Urinary bladder (tissue), 4 donors: Measurements from ENCODE around the gene LPIN1. TPM values are rescaled to one million over a fixed set of nuclear protein-coding genes. Genes with fewer than 3 reads are reported as not detected.
"Not testable (repeated sequence)": the region's sequence is repeated elsewhere in the genome, so short reads cannot be mapped to it uniquely, and the experiment has no call there.

Experiments used
- DNase-seq: peaks from one replicate; pipeline ENCODE4 v3.0.0-alpha.2; 2015; ENCODE audit errors: extremely low spot score
- H3K27ac ChIP-seq: one replicate; pipeline ENCODE4 v1.5.1; 2013; ENCODE audit warnings: low read depth, mild to moderate bottlenecking, moderate library complexity
- H3K36me3 ChIP-seq: one replicate; pipeline ENCODE4 v1.6.1; 2013; ENCODE audit warnings: mild to moderate bottlenecking, moderate library complexity; ENCODE audit not compliant: insufficient read depth
- H3K4me1 ChIP-seq: one replicate; pipeline ENCODE4 v1.6.1; 2013; ENCODE audit warnings: mild to moderate bottlenecking, moderate library complexity; ENCODE audit not compliant: insufficient read depth
- H3K4me3 ChIP-seq: one replicate; pipeline ENCODE4 v1.5.1; 2013; ENCODE audit warnings: low read depth, low read length
- WGBS: extraction: QIAGEN DNeasy Blood & Tissue Kit; methylation state at CpG from one replicate; pipeline ENCODE4 v1.1.7; 2013; 5-methylcytosine and 5-hydroxymethylcytosine counted together
- polyA plus RNA-seq: library from polyadenylated mRNA; stranded (reverse); fragments of 200-250 nt; gene quantifications from one replicate; pipeline ENCODE4 v1.2.3, GENCODE V29; 2013
- total RNA-seq: library from RNA; depleted of rRNA; stranded (reverse); fragments of >200 nt; gene quantifications from one replicate; pipeline ENCODE4 v1.2.3, GENCODE V29; 2014
- donor health status: healthy with polysubstance abuse.
- donor health status: healthy.

LPIN1 gene
- total and polyA plus RNA-seq, 2 donors, result 27.3 to 34.1 TPM

DNA sequence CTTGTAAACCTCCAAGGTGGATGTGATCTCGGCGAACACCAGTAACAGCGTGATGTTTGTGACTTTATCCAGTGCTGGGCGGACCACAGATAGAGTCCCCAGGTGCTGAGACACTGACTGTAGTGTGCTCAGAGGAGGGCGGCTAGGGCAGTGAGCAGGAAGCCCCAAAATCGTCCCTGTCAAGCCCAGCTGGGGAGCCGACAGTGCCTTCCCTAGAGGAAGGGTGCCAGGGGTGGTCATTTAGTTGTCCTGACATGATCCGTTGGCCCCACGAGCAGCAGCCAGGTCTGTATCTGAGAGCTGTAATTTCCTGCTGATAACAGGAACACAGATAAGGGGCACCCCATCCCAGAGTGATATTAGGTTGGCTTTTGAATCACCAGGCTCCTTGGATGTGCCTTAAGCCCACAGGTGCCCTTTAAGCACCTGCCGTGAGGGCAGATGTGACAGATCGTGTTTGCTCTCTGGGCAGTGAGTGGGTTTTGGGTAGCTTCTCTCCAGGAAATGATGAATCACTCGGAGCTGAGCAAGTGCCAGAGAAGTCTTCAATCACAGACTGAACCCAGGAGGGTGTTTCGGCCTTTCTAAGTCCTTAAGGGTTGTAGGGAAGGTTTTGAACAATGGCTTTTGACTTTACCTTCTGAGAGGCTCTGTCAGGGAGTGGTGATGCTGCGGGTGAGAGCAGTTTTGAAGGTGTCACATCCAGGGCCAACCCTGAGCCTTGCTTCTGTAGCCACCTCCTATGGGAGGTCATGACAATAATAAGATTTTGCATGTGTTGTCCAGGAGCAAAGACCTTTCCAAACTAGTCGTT, 7.7 kb downstream of the LPIN1 start:
- H3K4me3 ChIP-seq, result no peak overlapping the region
- H3K4me1 ChIP-seq, result no peaks in the 10 kb centered on the region
- H3K36me3 ChIP-seq, result no peaks in the 10 kb centered on the region
- H3K27ac ChIP-seq, result no peak overlapping the region
- no peak for DNase-seq
- WGBS, result 45% methylated on average over 15 of the region's 15 CpGs

DNA sequence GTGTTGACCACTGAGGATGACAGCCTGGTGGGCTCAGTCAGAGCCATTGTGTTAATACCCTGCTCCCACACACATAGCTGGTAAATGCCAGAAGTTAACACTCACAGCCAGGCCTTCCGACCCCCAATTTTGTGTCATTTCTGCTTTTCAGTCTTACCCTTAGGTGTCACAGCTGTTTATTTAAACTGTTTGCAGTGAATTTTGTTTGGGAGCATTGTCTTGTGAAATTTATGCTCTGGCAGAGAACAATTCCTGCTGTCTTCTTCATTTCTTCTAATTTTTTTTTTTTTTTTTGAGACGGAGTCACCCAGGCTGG, 8.2 kb downstream of the LPIN1 start:
- Histone ChIP-seq H3K27ac (no peak overlapping the region), H3K36me3 (no peaks in the 10 kb centered on the region), H3K4me1 (no peaks in the 10 kb centered on the region), H3K4me3 (no peak overlapping the region)
- DNase-seq, result no peak
- 68% methylated on average over 2 of the region's 2 CpGs for WGBS

DNA sequence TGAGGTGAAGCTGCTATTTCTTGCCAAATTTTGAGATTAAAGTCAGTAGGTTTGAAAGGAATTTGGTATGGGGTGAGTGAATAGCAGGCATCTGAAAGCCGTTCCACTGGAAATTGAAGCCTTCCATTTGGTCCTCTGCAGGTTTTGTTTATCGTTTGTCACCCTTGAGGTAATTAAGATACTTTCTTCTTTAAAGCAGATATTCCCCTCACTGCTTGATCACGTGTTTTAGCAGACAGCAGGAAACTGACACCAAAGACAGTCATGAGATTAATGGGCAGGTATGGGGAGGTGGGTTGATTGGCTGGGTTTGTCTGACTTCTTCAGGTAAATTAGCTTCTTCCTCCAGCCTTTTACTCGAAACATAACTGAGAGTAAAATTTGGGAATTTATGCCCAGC, 10.7 kb downstream of the LPIN1 start:
- H3K4me3 ChIP-seq, result no peak overlapping the region
- H3K36me3 ChIP-seq, result no peaks in the 10 kb centered on the region
- H3K4me1 ChIP-seq, result no peaks in the 10 kb centered on the region
- no peak overlapping the region for H3K27ac ChIP-seq
- WGBS, result 70% methylated on average over 4 of the region's 4 CpGs
- DNase-seq, result no peak

DNA sequence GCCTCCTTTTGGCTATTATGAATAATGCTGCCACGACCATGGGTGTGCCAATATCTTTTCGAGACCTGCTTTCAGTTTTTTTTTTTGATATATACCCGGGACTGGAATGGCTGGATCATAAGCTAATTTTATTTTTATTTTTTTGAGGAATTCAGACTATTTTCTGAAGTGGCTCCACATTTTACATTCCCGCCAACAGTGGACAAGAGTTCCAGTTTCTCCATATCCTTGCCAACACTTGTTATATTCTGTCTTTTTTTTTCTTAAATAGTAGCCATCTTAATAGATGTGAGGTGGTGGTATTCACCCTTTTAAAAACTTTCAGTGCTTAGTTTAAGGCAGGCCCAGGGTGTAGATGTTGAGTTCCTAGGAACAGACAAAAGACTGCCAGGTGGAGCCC, 11.8 kb downstream of the LPIN1 start:
- Histone ChIP-seq H3K4me3 (no peak overlapping the region), H3K36me3 (no peaks in the 10 kb centered on the region), H3K27ac (no peak overlapping the region), H3K4me1 (no peaks in the 10 kb centered on the region)
- WGBS, result 96% methylated on average over 4 of the region's 4 CpGs
- no peak for DNase-seq

DNA sequence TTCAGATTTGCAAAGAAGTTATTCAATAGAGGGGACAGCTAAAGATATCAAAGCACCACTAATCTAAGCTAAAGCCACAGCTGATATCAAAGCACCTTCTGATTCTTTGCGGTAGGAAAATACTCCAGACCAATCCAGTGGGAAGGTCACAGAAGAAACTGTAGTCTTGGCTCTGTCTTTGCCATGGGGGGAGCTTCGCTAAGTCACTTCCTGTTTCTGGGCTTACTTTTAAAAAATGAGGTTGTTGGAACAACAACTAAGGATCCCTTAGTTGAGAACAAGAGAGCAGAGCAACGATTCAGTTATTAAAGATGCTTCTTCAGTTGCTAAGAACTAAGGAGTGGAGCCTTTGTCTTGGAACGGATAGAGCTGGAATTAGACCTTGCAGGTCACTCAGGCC, 12.2 kb downstream of the LPIN1 start:
- WGBS, result 78% methylated on average over 4 of the region's 4 CpGs
- Histone ChIP-seq H3K27ac (no peak overlapping the region), H3K4me3 (no peak overlapping the region), H3K36me3 (no peaks in the 10 kb centered on the region), H3K4me1 (no peaks in the 10 kb centered on the region)
- DNase-seq, result no peak

DNA sequence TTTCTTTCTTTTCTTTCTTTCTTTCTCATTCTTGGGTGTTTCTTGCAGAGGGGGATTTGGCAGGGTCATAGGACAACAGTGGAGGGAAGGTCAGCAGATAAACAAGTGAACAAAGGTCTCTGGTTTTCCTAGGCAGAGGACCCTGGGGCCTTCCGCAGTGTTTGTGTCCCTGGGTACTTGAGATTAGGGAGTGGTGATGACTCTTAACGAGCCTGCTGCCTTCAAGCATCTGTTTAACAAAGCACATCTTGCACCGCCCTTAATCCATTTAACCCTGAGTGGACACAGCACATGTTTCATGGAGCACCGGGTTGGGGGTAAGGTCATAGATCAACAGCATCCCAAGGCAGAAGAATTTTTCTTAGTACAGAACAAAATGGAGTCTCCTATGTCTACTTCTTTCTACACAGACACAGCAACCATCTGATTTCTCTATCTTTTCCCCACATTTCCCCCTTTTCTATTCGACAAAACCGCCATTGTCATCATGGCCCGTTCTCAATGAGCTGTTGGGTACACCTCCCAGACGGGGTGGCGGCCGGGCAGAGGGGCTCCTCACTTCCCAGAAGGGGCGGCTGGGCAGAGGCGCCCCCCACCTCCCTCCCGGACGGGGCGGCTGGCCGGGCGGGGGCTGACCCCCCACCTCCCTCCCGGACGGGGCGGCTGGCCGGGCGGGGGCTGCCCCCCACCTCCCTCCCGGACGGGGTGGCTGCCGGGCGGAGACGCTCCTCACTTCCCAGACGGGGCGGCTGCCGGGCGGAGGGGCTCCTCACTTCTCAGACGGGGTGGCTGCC, 12.9 kb downstream of the LPIN1 start:
- not testable (repeated sequence) for H3K27ac ChIP-seq, DNase-seq, H3K36me3 ChIP-seq, H3K4me3 ChIP-seq, H3K4me1 ChIP-seq
- WGBS, result 93% methylated on average over 27 of the region's 32 CpGs

DNA sequence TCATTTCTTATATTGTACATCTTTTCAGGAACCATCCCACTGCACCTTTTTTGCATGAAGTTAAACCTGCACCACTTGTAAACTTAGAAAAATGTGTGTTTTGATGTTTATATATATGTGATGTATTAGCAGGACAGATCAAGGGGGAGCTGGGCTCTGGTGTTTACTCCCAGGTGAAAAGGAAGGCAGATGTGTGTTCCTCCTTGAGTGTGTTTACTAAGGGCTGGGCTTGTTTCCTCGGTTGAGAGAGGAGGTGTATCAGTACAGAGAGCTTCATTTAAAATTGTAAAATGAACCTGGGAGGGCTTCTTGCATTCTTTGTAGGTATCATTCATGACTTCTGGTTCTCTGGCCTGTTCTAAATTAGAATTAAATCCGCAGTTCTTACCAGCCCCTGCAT, 14.8 kb downstream of the LPIN1 start:
- no peak overlapping the region for H3K27ac ChIP-seq
- H3K36me3 ChIP-seq, result no peaks in the 10 kb centered on the region
- WGBS, result 69% methylated on average over 2 of the region's 2 CpGs
- DNase-seq, result no peak
- no peak overlapping the region for H3K4me3 ChIP-seq
- no peaks in the 10 kb centered on the region for H3K4me1 ChIP-seq

DNA sequence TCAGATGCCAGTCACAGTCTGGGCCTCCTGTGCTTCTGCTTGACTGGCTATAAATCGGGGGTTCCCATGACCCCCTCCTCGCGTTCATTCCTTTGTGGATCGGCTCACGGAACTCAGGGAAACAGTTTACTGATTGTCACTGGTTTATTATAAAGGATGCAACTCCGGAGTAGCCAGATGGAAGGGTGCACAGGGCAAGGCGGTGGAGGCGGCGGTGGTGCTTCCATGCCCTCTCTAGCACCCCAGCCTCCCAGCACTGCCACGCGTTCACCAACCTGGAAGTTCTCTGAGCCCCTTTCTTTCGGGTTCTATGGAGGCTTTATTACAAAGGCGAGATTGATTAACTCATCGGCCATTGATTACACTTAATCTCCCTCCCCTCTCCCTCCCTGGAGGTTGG, 15.6 kb downstream of the LPIN1 start:
- no peaks in the 10 kb centered on the region for H3K36me3 ChIP-seq
- DNase-seq, result no peak
- H3K4me1 ChIP-seq, result no peaks in the 10 kb centered on the region
- no peak overlapping the region for H3K27ac ChIP-seq
- no peak overlapping the region for H3K4me3 ChIP-seq
- 86% methylated on average over 14 of the region's 14 CpGs for WGBS

DNA sequence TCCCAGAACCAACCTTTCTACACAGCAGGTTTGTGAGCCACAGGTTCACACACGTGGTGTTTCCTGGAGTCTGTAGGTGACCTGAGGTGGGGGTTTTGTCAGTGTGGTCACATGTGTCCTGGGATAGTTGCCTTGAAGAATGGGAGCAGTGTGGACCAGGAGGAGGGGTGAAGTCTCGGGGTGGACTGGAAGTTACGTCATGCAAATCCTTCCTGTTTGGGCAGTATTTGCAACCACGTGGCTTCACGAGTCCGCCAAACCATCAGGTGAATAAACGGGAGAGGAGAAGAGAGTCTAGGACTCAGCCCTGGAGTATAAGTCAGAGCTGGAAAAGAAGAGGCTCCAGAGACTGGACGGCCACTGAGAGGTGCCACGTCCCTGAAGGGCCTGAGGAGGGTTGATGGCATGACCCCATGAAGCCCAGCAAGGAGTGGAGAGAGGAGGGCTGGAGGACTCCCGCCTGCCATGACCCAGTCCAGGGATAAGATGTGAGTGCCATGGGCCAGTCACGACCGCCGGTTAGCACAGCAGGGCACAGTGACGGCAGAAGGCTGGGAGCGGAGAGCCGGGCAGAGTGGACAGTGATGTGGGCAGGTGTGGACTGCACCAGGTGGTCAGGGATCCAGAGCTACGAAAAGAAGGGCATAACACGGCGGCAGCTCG, 16.5 kb downstream of the LPIN1 start:
- DNase-seq, result no peak
- Histone ChIP-seq H3K27ac (no peak overlapping the region), H3K36me3 (no peaks in the 10 kb centered on the region), H3K4me3 (no peak overlapping the region), H3K4me1 (no peaks in the 10 kb centered on the region)
- WGBS, result 87% methylated on average over 20 of the region's 20 CpGs

DNA sequence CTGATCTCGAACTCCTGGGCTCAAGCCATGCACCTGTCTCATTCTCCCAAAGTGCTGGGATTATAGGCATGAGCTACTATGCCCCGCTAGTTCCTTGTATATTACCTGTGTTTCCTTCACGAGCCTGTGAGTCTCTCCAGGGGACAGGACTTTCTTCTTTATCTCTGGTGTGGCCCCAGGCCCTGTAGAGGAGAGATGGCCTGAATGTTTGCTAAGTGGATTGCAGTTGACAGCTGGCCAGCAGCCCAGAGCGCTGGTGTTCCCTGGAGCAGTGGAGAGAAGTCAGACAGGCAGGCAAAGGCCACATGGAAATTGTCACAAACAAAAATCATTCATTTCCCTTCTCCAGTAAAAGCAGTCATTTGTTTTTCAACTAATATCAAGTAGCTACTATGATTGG, 17.9 kb downstream of the LPIN1 start:
- no peak overlapping the region for H3K27ac ChIP-seq
- no peak for DNase-seq
- H3K36me3 ChIP-seq, result no peaks in the 10 kb centered on the region
- 73% methylated on average over 4 of the region's 4 CpGs for WGBS
- no peaks in the 10 kb centered on the region for H3K4me1 ChIP-seq
- no peak overlapping the region for H3K4me3 ChIP-seq

DNA sequence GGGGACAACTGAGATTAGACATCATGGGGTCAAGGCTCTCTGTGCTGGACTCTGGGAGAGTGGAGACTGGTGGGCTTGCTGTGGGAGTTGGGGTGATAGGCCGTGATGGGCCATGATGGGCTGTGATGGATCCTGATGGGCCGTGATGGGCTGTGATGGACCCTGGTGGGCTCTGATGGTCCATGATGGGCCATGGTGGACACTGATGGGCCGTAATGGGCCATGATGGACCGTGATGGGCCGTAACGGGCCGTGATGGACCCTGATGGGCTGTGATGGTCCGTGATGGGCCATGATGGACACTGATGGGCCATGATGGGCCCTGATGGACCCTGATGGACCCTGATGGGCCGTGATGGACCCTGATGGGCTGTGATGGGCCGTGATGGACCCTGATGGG, 18.5 kb downstream of the LPIN1 start:
- WGBS, result 97% methylated on average over 10 of the region's 10 CpGs
- no peak for DNase-seq
- Histone ChIP-seq H3K36me3 (no peaks in the 10 kb centered on the region), H3K27ac (no peak overlapping the region), H3K4me3 (no peak overlapping the region), H3K4me1 (no peaks in the 10 kb centered on the region)

DNA sequence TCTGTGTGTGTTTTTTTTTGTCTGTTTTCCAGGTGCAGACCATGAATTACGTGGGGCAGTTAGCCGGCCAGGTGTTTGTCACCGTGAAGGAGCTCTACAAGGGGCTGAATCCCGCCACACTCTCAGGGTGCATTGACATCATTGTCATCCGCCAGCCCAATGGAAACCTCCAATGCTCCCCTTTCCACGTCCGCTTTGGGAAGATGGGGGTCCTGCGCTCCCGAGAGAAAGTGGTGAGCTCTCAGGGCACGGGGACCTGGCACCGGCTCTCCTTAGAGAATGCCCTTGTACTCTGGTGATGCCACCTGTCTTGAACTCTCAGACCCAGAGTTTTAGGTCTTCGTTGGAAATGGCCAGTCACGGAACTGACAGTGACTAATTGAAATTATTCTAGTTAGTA, 19.1 kb downstream of the LPIN1 start:
- no peak overlapping the region for H3K4me3 ChIP-seq
- 93% methylated on average over 13 of the region's 13 CpGs for whole genome bisulfite sequencing
- H3K4me1 ChIP-seq, result no peaks in the 10 kb centered on the region
- no peak for DNase-seq
- H3K36me3 ChIP-seq, result no peaks in the 10 kb centered on the region
- no peak overlapping the region for H3K27ac ChIP-seq

DNA sequence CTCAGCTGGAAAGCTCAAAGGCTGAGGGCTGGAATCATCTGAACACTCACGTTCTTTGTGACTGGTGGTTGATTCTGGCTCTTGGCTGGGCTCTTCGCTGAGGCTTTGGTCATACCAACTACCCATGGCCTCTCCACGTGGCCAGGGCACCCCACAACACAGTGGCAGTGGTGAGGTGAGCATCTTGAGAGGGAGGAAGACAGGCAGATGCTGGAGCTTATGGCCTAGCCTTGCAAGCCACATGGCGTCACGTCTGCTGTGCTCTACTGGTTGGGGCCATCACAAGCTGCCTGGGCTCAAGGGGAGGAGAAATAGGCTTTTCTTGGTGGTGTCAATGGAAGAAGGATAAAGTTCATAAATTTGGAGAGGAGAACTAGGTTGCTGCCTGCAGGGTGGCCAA, 19.6 kb downstream of the LPIN1 start:
- no peak for DNase-seq
- no peaks in the 10 kb centered on the region for H3K36me3 ChIP-seq

DNA sequence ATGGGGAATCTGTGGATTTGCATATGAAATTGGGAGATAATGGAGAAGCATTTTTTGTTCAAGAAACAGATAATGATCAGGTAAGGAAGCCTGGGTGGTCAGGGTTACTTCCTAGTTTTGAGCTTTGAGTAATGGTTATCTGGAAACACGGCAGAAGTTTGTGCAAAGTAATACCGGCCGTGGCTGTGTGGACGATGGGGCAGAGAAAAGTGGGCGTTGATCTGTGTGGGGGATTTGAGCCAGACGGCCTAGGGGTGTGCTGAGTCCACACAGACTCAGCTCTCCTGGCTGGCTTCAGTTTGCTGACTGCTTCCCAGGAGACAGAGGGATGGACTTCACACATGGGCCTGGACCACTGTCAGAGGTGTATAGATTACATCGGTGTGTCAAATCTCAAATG, 21.3 kb downstream of the LPIN1 start:
- Histone ChIP-seq H3K27ac (no peak overlapping the region), H3K36me3 (no peaks in the 10 kb centered on the region), H3K4me1 (no peaks in the 10 kb centered on the region), H3K4me3 (no peak overlapping the region)
- 86% methylated on average over 7 of the region's 7 CpGs for WGBS
- DNase-seq, result no peak

More for the DNA sequence above, 19.6 kb downstream of the LPIN1 start:
- WGBS, result 95% methylated on average over 5 of the region's 5 CpGs
- H3K4me1 ChIP-seq, result no peaks in the 10 kb centered on the region
- no peak overlapping the region for H3K4me3 ChIP-seq
- no peak overlapping the region for H3K27ac ChIP-seq
